Breast epithelium (tissue), 4 donors: ENCODE results near the gene ACER2. TPM values are rescaled to one million over a fixed set of nuclear protein-coding genes. Genes with fewer than 3 reads are reported as not detected.
A peak's percentile ranks its signal among the peaks of the same experiment; 100 is the strongest.
"Not testable (repeated sequence)": the region's sequence is repeated elsewhere in the genome, so short reads cannot be mapped to it uniquely, and the experiment has no call there.

Source experiments
- DNase-seq, 2 donors: peaks; one replicate each; pipeline ENCODE4 v3.0.0-alpha.2; 2019; ENCODE audit warnings: low spot score in 2 of 2
- H3K27ac ChIP-seq, 2 donors: fragments of 200-600 bp; sonication (generic) in 1 of 2; one replicate each; pipeline ENCODE4 v1.5.1; 2016 to 2019; ENCODE audit warnings: mild to moderate bottlenecking in 1 of 2
- H3K27me3 ChIP-seq, 2 donors: fragments of 200-600 bp; sonication (generic) in 1 of 2; one replicate each; pipeline versions ENCODE4 v1.5.1 to v1.6.0; 2017 to 2019; ENCODE audit warnings: control low read depth in 1 of 2, mild to moderate bottlenecking in 1 of 2
- H3K36me3 ChIP-seq: fragments of 200-600 bp; one replicate; pipeline ENCODE4 v1.5.1; 2019
- H3K4me1 ChIP-seq, 2 donors: fragments of 200-600 bp; sonication (generic); one replicate each; pipeline ENCODE4 v1.5.1; 2016 to 2019; ENCODE audit warnings: control low read depth in 1 of 2
- H3K4me3 ChIP-seq, 3 donors: fragments of 200-600 bp; sonication (generic); 1 replicate in 2 of 3; 2 replicates in 1 of 3; pipeline ENCODE4 v1.5.1; 2016 to 2019; ENCODE audit warnings: mild to moderate bottlenecking in 3 of 3, moderate library complexity in 2 of 3
- H3K9me3 ChIP-seq, 2 donors: fragments of 200-600 bp; sonication (generic) in 1 of 2; one replicate each; pipeline ENCODE4 v1.5.1; 2016 to 2019; ENCODE audit warnings: control low read depth in 1 of 2
- POLR2A ChIP-seq: fragments of 450-650 bp; IDR thresholded peaks from one replicate; pipeline ENCODE4 v1.6.1; 2016; ENCODE audit warnings: antibody characterized with exemption, mild to moderate bottlenecking, moderate library complexity
- POLR2AphosphoS5 ChIP-seq, 3 donors: sonication (generic); formaldehyde crosslinking; IDR thresholded peaks; one replicate each; pipeline ENCODE4 v1.6.1; 2017; ENCODE audit warnings: antibody characterized with exemption in 3 of 3
- intact Hi-C: fragments of 100-400 bp; cut with DNase I; formaldehyde crosslinking; loops from one replicate; pipeline ENCODE4 v1.15.1; 2023; ENCODE audit warnings: low total_unique reads
- total RNA-seq, 3 donors: library from RNA; depleted of rRNA; stranded (reverse); fragments of >200 nt; gene quantifications; one replicate each; pipeline ENCODE4 v1.1.0, GENCODE V29; 2016
- TF ChIP-seq, protein P1 (sequence below), 3 donors: fragments of 450-650 bp; IDR thresholded peaks; one replicate each; pipeline ENCODE4 v1.5.1; 2016 to 2017; ENCODE audit warnings: antibody characterized with exemption in 3 of 3, mild to moderate bottlenecking in 3 of 3, moderate library complexity in 3 of 3

ACER2 gene
- total RNA-seq, 3 donors from 2014 or later: 11.0 to 17.6 (median 16.7) TPM

DNA sequence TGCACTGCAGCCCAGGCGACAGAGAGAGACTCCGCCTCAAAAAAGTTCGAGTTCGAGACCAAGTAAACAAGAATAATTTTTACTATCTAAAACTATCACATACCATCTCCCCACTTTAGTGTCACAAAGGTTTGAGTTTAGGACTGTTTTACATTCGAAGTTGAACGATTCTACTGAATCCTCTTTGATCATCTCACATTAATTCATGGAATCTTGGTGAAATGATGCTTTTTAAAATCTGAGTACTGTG lies 28.1 kb upstream of the ACER2 start:
- peak overlapping the region; percentile 95 for H3K27ac ChIP-seq
- H3K27me3 ChIP-seq: no peaks in the 10 kb centered on the region
- H3K4me1 ChIP-seq: peaks cover 0 to 13% of the 10 kb centered on the region in 2 donors
- intact Hi-C loops: no loop called here
- TF ChIP-seq POLR2AphosphoS5 (IDR thresholded peaks at IDR 0.05): no peak
- H3K4me3 ChIP-seq: peak overlapping the region; percentile 64 to 81 (median 79)
- H3K9me3 ChIP-seq: no peaks in the 10 kb centered on the region
- DNase-seq: no peak
- no peaks in the 10 kb centered on the region for H3K36me3 ChIP-seq

DNA sequence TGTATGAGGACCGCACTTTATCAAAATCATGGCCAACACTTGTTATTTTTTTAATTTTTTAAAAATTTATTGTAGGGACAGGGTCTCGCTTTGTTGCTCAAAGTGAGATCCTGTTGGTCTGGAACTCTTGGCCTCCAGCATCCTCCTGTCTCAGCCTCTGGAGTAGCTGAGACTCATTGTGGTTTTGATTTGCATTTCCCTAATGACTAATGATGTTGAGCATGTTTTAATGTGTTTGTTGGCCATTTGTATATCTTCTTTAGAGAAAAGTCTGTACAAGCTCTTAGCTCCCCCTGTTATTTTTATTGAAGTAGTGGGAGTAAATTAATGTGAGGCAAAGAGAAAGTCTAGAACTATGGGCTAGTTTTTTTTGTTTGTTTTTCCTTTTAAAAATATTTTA lies 27.2 kb upstream of the ACER2 start:
- intact Hi-C loops: no loop called here
- Histone ChIP-seq H3K27ac (no peak overlapping the region), H3K4me1 (peaks cover 0 to 13% of the 10 kb centered on the region in 2 donors), H3K27me3 (no peaks in the 10 kb centered on the region), H3K4me3 (no peak overlapping the region), H3K36me3 (no peaks in the 10 kb centered on the region), H3K9me3 (no peaks in the 10 kb centered on the region)
- TF ChIP-seq, protein P1, sequence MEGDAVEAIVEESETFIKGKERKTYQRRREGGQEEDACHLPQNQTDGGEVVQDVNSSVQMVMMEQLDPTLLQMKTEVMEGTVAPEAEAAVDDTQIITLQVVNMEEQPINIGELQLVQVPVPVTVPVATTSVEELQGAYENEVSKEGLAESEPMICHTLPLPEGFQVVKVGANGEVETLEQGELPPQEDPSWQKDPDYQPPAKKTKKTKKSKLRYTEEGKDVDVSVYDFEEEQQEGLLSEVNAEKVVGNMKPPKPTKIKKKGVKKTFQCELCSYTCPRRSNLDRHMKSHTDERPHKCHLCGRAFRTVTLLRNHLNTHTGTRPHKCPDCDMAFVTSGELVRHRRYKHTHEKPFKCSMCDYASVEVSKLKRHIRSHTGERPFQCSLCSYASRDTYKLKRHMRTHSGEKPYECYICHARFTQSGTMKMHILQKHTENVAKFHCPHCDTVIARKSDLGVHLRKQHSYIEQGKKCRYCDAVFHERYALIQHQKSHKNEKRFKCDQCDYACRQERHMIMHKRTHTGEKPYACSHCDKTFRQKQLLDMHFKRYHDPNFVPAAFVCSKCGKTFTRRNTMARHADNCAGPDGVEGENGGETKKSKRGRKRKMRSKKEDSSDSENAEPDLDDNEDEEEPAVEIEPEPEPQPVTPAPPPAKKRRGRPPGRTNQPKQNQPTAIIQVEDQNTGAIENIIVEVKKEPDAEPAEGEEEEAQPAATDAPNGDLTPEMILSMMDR (IDR thresholded peaks at IDR 0.05): no peak
- TF ChIP-seq POLR2AphosphoS5 (IDR thresholded peaks at IDR 0.05) (no peak), POLR2A (no peak)
- no peak for DNase-seq

DNA sequence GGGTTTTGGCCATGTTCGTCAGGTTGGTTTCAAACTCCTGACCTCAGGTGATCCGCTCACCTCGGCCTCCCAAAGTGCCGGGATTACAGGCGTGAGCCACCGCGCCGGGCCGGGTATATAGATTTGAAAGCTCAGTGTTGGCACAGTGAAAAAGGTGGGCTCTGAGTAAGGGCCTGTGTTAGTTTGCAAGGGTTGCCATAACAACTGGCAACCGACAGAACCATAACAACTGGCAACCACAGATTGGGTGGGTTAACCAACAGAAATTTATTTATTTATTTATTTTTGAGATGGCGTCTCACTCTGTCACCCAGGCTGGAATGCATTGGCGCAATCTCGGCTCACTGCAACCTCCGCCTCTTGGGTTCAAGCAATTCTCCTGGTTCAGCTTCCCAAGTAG lies 23.6 kb upstream of the ACER2 start:
- intact Hi-C loops, H3K27ac ChIP-seq, DNase-seq, H3K4me3 ChIP-seq, H3K9me3 ChIP-seq, H3K27me3 ChIP-seq, H3K4me1 ChIP-seq, H3K36me3 ChIP-seq: not testable (repeated sequence)

DNA sequence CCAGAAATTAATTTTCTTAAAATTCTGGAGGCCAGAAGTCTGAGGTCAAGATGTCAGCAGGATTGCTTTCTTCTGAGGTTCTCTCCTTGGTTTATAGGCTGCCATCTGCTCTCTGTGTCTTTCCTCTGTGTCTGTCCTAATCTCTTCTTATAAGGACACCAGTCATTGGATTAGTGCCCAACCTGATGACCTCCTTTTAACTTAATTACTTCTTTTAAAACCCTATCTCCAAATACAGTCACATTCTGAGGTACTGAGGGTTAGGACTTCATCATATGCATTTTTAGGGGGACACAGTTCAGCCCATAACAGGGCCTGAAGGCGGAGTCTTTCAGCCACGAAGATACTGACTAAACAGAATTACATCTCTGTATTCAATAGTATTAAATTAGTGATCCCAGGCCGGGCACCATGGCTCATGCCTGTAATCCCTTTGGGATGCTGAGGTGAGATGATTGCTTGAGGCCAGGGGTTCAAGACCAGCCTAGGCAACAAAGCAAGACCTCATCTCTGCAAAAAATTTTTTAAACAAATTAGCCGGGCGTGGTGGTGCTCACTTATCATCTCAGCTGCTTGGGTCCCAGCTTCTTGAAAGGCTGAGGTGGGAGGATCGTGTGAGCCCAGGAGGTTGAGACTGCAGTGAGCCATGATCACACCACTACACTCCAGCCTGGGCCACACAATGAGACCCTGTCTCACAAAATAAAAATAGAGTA lies 22.9 kb upstream of the ACER2 start:
- no peak for TF ChIP-seq POLR2AphosphoS5 (IDR thresholded peaks at IDR 0.05)
- TF ChIP-seq, protein P1 (IDR thresholded peaks at IDR 0.05): no peak
- intact Hi-C loops: no loop called here
- Histone ChIP-seq H3K27me3 (no peaks in the 10 kb centered on the region), H3K4me3 (no peak overlapping the region), H3K27ac (no peak overlapping the region), H3K36me3 (no peaks in the 10 kb centered on the region), H3K4me1 (no peaks in the 10 kb centered on the region), H3K9me3 (no peaks in the 10 kb centered on the region)
- DNase-seq: no peak

DNA sequence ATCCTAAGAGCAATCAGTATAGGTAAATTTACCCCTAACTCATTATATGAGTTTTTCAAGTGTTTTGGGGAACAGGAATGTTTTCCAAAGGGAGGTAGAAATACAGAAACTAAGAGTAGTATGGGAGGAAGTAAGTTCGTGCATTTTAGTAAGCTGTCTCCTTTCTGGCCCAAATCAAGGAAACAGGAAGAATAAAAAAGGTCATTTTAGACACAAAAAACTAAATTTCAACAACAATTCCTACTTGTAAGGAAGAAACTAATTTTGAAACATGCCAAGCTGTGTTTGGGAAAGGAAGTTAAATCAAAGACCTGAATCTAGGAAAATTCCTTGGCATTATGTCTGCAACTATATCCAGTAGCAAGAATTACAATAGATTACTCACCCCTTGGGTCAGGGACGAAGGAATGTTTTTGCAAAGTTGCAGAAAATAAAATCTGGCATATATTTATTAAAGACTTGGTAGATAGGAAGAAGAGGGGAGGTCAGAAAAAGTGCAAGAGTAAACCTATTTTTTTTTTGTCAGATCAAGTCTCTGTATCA lies 22.2 kb upstream of the ACER2 start:
- H3K9me3 ChIP-seq: no peaks in the 10 kb centered on the region

DNA sequence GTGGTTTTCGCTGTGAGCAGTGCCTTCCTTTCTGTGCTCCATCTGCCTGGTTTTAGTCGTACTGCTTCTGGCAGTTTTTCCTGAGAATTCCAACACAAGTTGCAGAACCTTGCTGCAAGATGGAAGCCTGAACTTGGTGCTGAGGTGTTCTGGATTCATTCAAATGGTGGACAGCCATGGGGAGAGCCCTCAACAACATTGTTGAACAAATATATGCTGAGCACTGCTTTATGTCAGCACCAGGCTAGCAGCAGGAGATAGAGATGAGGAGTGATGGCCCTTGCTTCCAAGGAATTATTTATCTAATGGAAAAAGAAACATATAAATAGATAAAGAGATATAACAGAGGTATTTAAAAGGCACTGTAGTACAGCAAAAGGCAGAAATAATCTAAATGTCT lies 21.5 kb upstream of the ACER2 start:
- intact Hi-C loops: no loop called here
- no peaks in the 10 kb centered on the region for H3K27me3 ChIP-seq
- no peaks in the 10 kb centered on the region for H3K4me1 ChIP-seq
- H3K27ac ChIP-seq: no peak overlapping the region
- H3K36me3 ChIP-seq: no peaks in the 10 kb centered on the region
- no peak overlapping the region for H3K4me3 ChIP-seq
- TF ChIP-seq POLR2A: no peak
- TF ChIP-seq, protein P1 (IDR thresholded peaks at IDR 0.05): no peak
- TF ChIP-seq POLR2AphosphoS5 (IDR thresholded peaks at IDR 0.05): no peak
- DNase-seq: no peak
- H3K9me3 ChIP-seq: no peaks in the 10 kb centered on the region

More for the DNA sequence above, 22.2 kb upstream of the ACER2 start:
- Histone ChIP-seq H3K27ac (no peak overlapping the region), H3K27me3 (no peaks in the 10 kb centered on the region), H3K4me1 (no peaks in the 10 kb centered on the region), H3K4me3 (no peak overlapping the region), H3K36me3 (no peaks in the 10 kb centered on the region)
- DNase-seq: no peak
- intact Hi-C loops: no loop called here
- TF ChIP-seq, protein P1 (IDR thresholded peaks at IDR 0.05): no peak

DNA sequence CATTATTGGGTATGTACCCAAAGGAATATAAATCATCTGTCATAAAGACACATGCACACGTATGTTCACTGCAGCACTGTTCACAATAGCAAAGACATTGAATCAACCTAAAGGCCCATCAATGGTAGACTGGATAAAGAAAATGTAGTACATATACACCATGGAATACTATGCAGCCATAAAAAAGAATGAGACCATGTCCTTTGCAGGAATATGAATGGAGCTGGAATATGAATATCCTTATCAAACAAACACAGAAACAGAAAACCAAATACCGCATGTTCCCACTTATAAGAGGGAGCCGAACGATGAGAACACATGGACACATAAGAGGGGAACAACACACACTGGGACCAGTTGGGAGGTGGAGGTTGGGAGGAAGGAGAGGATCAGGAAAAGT lies 19.3 kb upstream of the ACER2 start:
- H3K4me1 ChIP-seq, H3K9me3 ChIP-seq, H3K27ac ChIP-seq, H3K27me3 ChIP-seq, H3K4me3 ChIP-seq, DNase-seq, H3K36me3 ChIP-seq, intact Hi-C loops: not testable (repeated sequence)
